OCI-LY3 (cell line): ENCODE results near the gene UQCC2.

Experiments used
- H2AFZ ChIP-seq: fragments of 200-600, 300-600 bp; shearing (Covaris generic); 2 replicates; pipeline ENCODE4 v1.6.0; 2014; ENCODE audit warnings: antibody characterized with exemption, low read depth, low read length
- H3K27ac ChIP-seq: fragments of 200-600, 300-600 bp; sonication (generic); 2 replicates; pipeline ENCODE4 v1.5.1; 2014; ENCODE audit warnings: mild to moderate bottlenecking, low read length, moderate library complexity, mixed read lengths
- H3K27me3 ChIP-seq: fragments of 200-600, 300-600 bp; sonication (generic); 2 replicates; pipeline ENCODE4 v1.6.1; 2014; ENCODE audit warnings: low read depth, low read length, mixed read lengths
- H3K36me3 ChIP-seq: fragments of 200-600, 300-600 bp; sonication (generic); replicated peaks from 2 replicates; pipeline ENCODE3; 2014; ENCODE audit warnings: low read depth, low read length, mixed read lengths
- H3K4me1 ChIP-seq: fragments of 300-600, 200-600 bp; sonication (generic); 2 replicates; pipeline ENCODE4 v1.6.1; 2014; ENCODE audit warnings: low read length, mixed read lengths
- H3K4me2 ChIP-seq: fragments of 200-600, 300-600 bp; sonication (generic); 2 replicates; pipeline ENCODE4 v1.6.1; 2014; ENCODE audit warnings: low read length, mixed read lengths
- H3K4me3 ChIP-seq: fragments of 300-600, 200-600 bp; sonication (generic); 2 replicates; pipeline ENCODE4 v1.5.1; 2014; ENCODE audit warnings: antibody characterized with exemption, mild to moderate bottlenecking, low read length, moderate library complexity
- H3K79me2 ChIP-seq: fragments of 300-600, 200-600 bp; shearing (Covaris generic); 2 replicates; pipeline ENCODE4 v1.6.1; 2014; ENCODE audit warnings: mild to moderate bottlenecking, low read length, mixed read lengths
- H3K9ac ChIP-seq: fragments of 300-600, 200-600 bp; shearing (Covaris generic); 2 replicates; pipeline ENCODE4 v1.6.0; 2014; ENCODE audit warnings: mild to moderate bottlenecking, low read length, moderate library complexity
- H3K9me3 ChIP-seq: fragments of 200-600, 300-600 bp; shearing (Covaris generic); 2 replicates; pipeline ENCODE4 v1.6.1; 2014; ENCODE audit warnings: low read length, mixed read lengths; ENCODE audit not compliant: insufficient read depth
- H4K20me1 ChIP-seq: fragments of 200-600, 300-600 bp; sonication (generic); 2 replicates; pipeline ENCODE4 v1.6.1; 2016; ENCODE audit warnings: low read length, mixed read lengths; ENCODE audit not compliant: insufficient read depth
- EZH2phosphoT487 ChIP-seq: fragments of 200-600 bp; shearing (Covaris generic); IDR thresholded peaks from 2 replicates; pipeline ENCODE4 v1.6.1; 2018; ENCODE audit warnings: antibody characterized with exemption, mixed run types, low read depth
- TF ChIP-seq, protein P1 (sequence below): fragments of 200-600, 300-600 bp; sonication (generic); IDR thresholded peaks from 2 replicates; pipeline ENCODE4 v1.5.1; 2014; ENCODE audit warnings: antibody characterized with exemption, low read length, low read depth

UQCC2 gene

DNA sequence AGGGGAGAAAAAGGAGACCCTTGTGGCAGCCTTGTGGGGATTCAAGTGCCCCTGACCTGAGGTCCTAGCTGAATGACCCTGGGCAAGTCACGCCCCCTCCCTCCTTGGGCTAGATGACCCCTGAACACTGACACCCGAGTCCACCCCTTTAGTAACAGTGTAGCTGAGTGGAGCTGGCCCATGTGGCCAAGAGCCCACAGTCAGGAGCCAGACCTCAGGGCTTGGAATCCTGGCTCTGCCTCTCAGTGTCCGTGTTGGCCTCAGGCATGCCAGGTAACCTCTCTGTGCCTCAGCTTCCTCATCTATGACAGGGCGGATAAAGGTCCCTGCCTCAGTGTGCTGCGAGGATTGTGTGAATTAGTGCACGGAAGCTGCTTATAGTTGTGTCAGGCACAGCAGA is 20.9 kb upstream of the UQCC2 start:
- no peaks in the 10 kb centered on the region for H3K4me1 ChIP-seq
- H3K36me3 ChIP-seq = no peaks in the 10 kb centered on the region
- H3K27me3 ChIP-seq = no peaks in the 10 kb centered on the region
- no peak overlapping the region for H2AFZ ChIP-seq
- no peaks in the 10 kb centered on the region for H3K9me3 ChIP-seq
- H3K27ac ChIP-seq = no peak overlapping the region
- no peak overlapping the region for H3K4me2 ChIP-seq
- H3K9ac ChIP-seq = no peak overlapping the region
- no peak overlapping the region for H3K4me3 ChIP-seq
- H3K79me2 ChIP-seq = no peaks in the 10 kb centered on the region
- no peaks in the 10 kb centered on the region for H4K20me1 ChIP-seq
- TF ChIP-seq EZH2phosphoT487 = no peak
- TF ChIP-seq, protein P1, sequence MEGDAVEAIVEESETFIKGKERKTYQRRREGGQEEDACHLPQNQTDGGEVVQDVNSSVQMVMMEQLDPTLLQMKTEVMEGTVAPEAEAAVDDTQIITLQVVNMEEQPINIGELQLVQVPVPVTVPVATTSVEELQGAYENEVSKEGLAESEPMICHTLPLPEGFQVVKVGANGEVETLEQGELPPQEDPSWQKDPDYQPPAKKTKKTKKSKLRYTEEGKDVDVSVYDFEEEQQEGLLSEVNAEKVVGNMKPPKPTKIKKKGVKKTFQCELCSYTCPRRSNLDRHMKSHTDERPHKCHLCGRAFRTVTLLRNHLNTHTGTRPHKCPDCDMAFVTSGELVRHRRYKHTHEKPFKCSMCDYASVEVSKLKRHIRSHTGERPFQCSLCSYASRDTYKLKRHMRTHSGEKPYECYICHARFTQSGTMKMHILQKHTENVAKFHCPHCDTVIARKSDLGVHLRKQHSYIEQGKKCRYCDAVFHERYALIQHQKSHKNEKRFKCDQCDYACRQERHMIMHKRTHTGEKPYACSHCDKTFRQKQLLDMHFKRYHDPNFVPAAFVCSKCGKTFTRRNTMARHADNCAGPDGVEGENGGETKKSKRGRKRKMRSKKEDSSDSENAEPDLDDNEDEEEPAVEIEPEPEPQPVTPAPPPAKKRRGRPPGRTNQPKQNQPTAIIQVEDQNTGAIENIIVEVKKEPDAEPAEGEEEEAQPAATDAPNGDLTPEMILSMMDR = no peak

DNA sequence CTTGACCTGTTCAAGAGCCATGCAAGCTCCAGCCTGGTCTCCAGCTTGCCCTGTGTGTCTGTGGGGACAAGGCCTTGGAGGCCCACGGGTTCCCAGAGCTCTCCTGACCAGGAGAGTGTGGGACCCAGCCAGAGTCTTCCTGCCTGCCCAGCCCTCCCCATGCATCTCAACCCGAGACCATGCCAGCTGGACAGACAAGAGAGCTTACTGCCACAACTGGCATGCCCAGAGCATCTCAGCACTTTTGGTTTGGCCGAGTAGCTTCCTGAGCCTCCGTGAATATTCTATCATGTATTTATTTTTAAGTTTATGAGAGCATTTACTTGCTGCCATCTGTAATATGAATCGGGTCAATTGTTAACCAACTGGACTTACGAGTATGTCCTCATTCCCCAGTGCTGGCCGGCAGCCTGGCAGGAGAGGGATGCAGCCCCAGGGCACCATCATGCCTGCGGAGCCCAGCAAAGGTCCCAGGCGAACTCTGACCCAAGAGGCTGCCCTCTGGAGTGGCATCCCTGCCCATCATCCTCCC is 20.3 kb upstream of the UQCC2 start:
- H3K4me3 ChIP-seq = no peak overlapping the region
- no peak overlapping the region for H3K4me2 ChIP-seq
- H3K9ac ChIP-seq = no peak overlapping the region
- no peaks in the 10 kb centered on the region for H3K9me3 ChIP-seq
- TF ChIP-seq, protein P1 = no peak
- no peak for TF ChIP-seq EZH2phosphoT487
- H4K20me1 ChIP-seq = no peaks in the 10 kb centered on the region
- no peak overlapping the region for H2AFZ ChIP-seq
- H3K27me3 ChIP-seq = no peaks in the 10 kb centered on the region
- no peak overlapping the region for H3K27ac ChIP-seq
- H3K79me2 ChIP-seq = no peaks in the 10 kb centered on the region
- no peaks in the 10 kb centered on the region for H3K4me1 ChIP-seq
- no peaks in the 10 kb centered on the region for H3K36me3 ChIP-seq

DNA sequence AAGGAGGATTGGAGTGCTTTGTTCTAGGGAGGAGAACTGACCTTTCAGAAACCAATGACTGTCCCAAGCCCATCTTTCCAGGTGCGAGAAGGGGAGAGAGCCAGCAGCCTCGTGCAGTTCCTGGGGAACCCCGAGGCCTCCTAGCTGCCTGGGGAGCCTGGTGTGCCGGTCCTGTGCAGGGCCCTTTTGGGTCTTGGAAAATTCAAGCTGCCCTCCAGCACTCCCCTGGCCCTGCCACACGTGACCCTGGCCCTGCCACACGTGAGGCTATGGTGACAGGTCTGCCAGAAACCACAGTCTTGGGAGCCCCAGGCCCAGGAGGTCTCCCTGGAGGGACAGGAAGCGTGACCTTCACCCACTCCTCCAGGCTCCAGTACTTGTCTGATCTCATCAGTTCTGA is 19.5 kb upstream of the UQCC2 start:
- no peaks in the 10 kb centered on the region for H3K79me2 ChIP-seq
- H4K20me1 ChIP-seq = no peaks in the 10 kb centered on the region
- H3K36me3 ChIP-seq = no peaks in the 10 kb centered on the region
- H3K27me3 ChIP-seq = no peaks in the 10 kb centered on the region
- TF ChIP-seq EZH2phosphoT487 = no peak
- TF ChIP-seq, protein P1 = no peak
- no peak overlapping the region for H3K4me2 ChIP-seq
- H3K4me3 ChIP-seq = no peak overlapping the region
- H3K9ac ChIP-seq = no peak overlapping the region
- no peaks in the 10 kb centered on the region for H3K4me1 ChIP-seq
- no peak overlapping the region for H2AFZ ChIP-seq
- no peaks in the 10 kb centered on the region for H3K9me3 ChIP-seq
- no peak overlapping the region for H3K27ac ChIP-seq

DNA sequence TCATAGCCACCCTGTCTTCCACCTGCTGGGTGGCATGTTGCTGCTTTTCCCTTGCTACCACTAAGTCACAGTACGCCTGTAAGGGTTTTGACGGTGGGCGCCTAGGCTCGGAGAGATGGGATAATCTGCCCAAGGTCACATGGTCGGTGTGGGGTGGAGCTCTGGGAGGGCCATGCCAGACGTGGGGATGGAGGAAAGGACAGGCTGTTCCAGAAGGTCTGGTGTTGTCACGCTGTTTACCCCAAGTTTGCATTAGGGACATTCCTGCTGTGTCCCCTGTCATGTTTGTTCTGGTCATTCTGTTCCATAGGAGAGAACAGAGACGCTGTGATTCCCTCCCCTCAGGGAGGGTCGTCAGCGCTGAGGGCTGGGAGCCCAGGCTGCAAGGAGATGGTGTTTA is 19.1 kb upstream of the UQCC2 start:
- no peaks in the 10 kb centered on the region for H3K79me2 ChIP-seq
- H3K9ac ChIP-seq = no peak overlapping the region
- H3K4me1 ChIP-seq = no peaks in the 10 kb centered on the region
- no peak overlapping the region for H3K27ac ChIP-seq
- H3K4me3 ChIP-seq = no peak overlapping the region
- H3K36me3 ChIP-seq = no peaks in the 10 kb centered on the region
- no peaks in the 10 kb centered on the region for H3K9me3 ChIP-seq
- no peak overlapping the region for H3K4me2 ChIP-seq
- no peaks in the 10 kb centered on the region for H3K27me3 ChIP-seq
- H4K20me1 ChIP-seq = no peaks in the 10 kb centered on the region
- H2AFZ ChIP-seq = no peak overlapping the region
- TF ChIP-seq, protein P1 = no peak
- no peak for TF ChIP-seq EZH2phosphoT487
